ENCODE data around the gene ABCC5.

ABCC5 gene

GRCh38 chr3:183959214-183959613 is 58.5 kb downstream of the ABCC5 start:
- Histone ChIP-seq H2BK12ac (ENCODE audit: low read length) (no peak overlapping the region), H2BK120ac (ENCODE audit: insufficient read depth, low read length, poor library complexity) (no peak overlapping the region), H3K27ac (ENCODE audit: low read depth, low read length) (no peak overlapping the region), H3K9me3 (ENCODE audit: insufficient read depth, low read depth, low read length) (peaks cover 3% of the 10 kb centered on the region), H2BK5ac (ENCODE audit: low read depth, low read length, poor library complexity) (no peak overlapping the region), H3K4me1 (ENCODE audit: control insufficient read depth in 1 of 2, insufficient read depth in 2 of 2, low read length in 2 of 2) (no peaks in the 10 kb centered on the region), H3K79me1 (ENCODE audit: low read length) (no peaks in the 10 kb centered on the region), H3K79me2 (ENCODE audit: control insufficient read depth, insufficient read depth, low read length, poor library complexity) (no peaks in the 10 kb centered on the region), H3K9ac (ENCODE audit: low read length) (no peak overlapping the region), H3K23ac (ENCODE audit: low read length) (no peak overlapping the region), H3K27me3 (ENCODE audit: insufficient read depth, low read length) (no peaks in the 10 kb centered on the region), H2AK5ac (ENCODE audit: low read length) (no peak overlapping the region), H3K14ac (ENCODE audit: low read length) (no peak overlapping the region), H3K4me2 (ENCODE audit: low read length) (no peak overlapping the region), H2AFZ (ENCODE audit: insufficient read depth, low read length, poor library complexity) (no peak overlapping the region), H4K91ac (ENCODE audit: low read depth, low read length) (no peak overlapping the region), H3K36me3 (ENCODE audit: control insufficient read depth in 1 of 2, insufficient read depth in 2 of 2, low read length in 2 of 2) (peaks cover 15 to 41% of the 10 kb centered on the region in 2 experiments), H4K8ac (ENCODE audit: low read depth, low read length) (no peak overlapping the region), H3K4ac (ENCODE audit: low read depth, low read length) (no peak overlapping the region), H4K12ac (ENCODE audit: low read depth, low read length) (no peak overlapping the region), H3K4me3 (ENCODE audit: low read depth, low read length) (no peak overlapping the region), H3K18ac (ENCODE audit: low read length) (no peak overlapping the region)
- no CpG with 5 or more reads among the region's 4 CpGs for WGBS (ENCODE audit: extremely low coverage, insufficient coverage, insufficient read length)
- DNase-seq, result no peak

- no peak overlapping the region for H3K4me2 ChIP-seq (ENCODE audit: low read length)
Observed at GRCh38 chr3:183958775-183959174, 58.9 kb downstream of the ABCC5 start.

GRCh38 chr3:183958226-183958625 is 59.5 kb downstream of the ABCC5 start:
- no peak overlapping the region for H3K4me2 ChIP-seq (ENCODE audit: low read length)
- H3K4me3 ChIP-seq (ENCODE audit: low read depth, low read length), result no peak overlapping the region
- no peak overlapping the region for H2BK120ac ChIP-seq (ENCODE audit: insufficient read depth, low read length, poor library complexity)
- H4K12ac ChIP-seq (ENCODE audit: low read depth, low read length), result no peak overlapping the region
- H3K9me3 ChIP-seq (ENCODE audit: insufficient read depth, low read depth, low read length), result peaks cover 3% of the 10 kb centered on the region
- no peak overlapping the region for H2BK12ac ChIP-seq (ENCODE audit: low read length)
- no peak overlapping the region for H3K18ac ChIP-seq (ENCODE audit: low read length)
- no peak for DNase-seq
- H3K79me2 ChIP-seq (ENCODE audit: control insufficient read depth, insufficient read depth, low read length, poor library complexity), result no peaks in the 10 kb centered on the region
- no peaks in the 10 kb centered on the region for H3K4me1 ChIP-seq (ENCODE audit: control insufficient read depth in 1 of 2, insufficient read depth in 2 of 2, low read length in 2 of 2)
- no peak overlapping the region for H3K14ac ChIP-seq (ENCODE audit: low read length)
- no peak overlapping the region for H3K23ac ChIP-seq (ENCODE audit: low read length)
- no peak overlapping the region for H2AK5ac ChIP-seq (ENCODE audit: low read length)
- H3K36me3 ChIP-seq (ENCODE audit: control insufficient read depth in 1 of 2, insufficient read depth in 2 of 2, low read length in 2 of 2), result peaks cover 10 to 36% of the 10 kb centered on the region in 2 experiments
- H2AFZ ChIP-seq (ENCODE audit: insufficient read depth, low read length, poor library complexity), result no peak overlapping the region
- no peaks in the 10 kb centered on the region for H3K27me3 ChIP-seq (ENCODE audit: insufficient read depth, low read length)
- no peak overlapping the region for H4K8ac ChIP-seq (ENCODE audit: low read depth, low read length)
- H3K79me1 ChIP-seq (ENCODE audit: low read length), result no peaks in the 10 kb centered on the region
- H4K91ac ChIP-seq (ENCODE audit: low read depth, low read length), result no peak overlapping the region
- H3K27ac ChIP-seq (ENCODE audit: low read depth, low read length), result no peak overlapping the region
- no CpG with 5 or more reads among the region's 3 CpGs for WGBS (ENCODE audit: extremely low coverage, insufficient coverage, insufficient read length)
- no peak overlapping the region for H3K4ac ChIP-seq (ENCODE audit: low read depth, low read length)
- H3K9ac ChIP-seq (ENCODE audit: low read length), result no peak overlapping the region
- H2BK5ac ChIP-seq (ENCODE audit: low read depth, low read length, poor library complexity), result no peak overlapping the region

More at GRCh38 chr3:183958775-183959174, 58.9 kb downstream of the ABCC5 start:
- H3K23ac ChIP-seq (ENCODE audit: low read length), result no peak overlapping the region
- H3K27me3 ChIP-seq (ENCODE audit: insufficient read depth, low read length), result no peaks in the 10 kb centered on the region
- no peak overlapping the region for H4K91ac ChIP-seq (ENCODE audit: low read depth, low read length)
- H3K4me3 ChIP-seq (ENCODE audit: low read depth, low read length), result no peak overlapping the region
- no CpG with 5 or more reads among the region's 4 CpGs for WGBS (ENCODE audit: extremely low coverage, insufficient coverage, insufficient read length)
- no peak overlapping the region for H4K8ac ChIP-seq (ENCODE audit: low read depth, low read length)
- no peaks in the 10 kb centered on the region for H3K4me1 ChIP-seq (ENCODE audit: control insufficient read depth in 1 of 2, insufficient read depth in 2 of 2, low read length in 2 of 2)
- H3K9me3 ChIP-seq (ENCODE audit: insufficient read depth, low read depth, low read length), result peaks cover 3% of the 10 kb centered on the region
- no peak for DNase-seq
- H2BK5ac ChIP-seq (ENCODE audit: low read depth, low read length, poor library complexity), result no peak overlapping the region
- peaks cover 15 to 41% of the 10 kb centered on the region in 2 experiments for H3K36me3 ChIP-seq (ENCODE audit: control insufficient read depth in 1 of 2, insufficient read depth in 2 of 2, low read length in 2 of 2)
- no peak overlapping the region for H3K14ac ChIP-seq (ENCODE audit: low read length)
- H4K12ac ChIP-seq (ENCODE audit: low read depth, low read length), result no peak overlapping the region
- no peak overlapping the region for H3K27ac ChIP-seq (ENCODE audit: low read depth, low read length)
- no peak overlapping the region for H2BK120ac ChIP-seq (ENCODE audit: insufficient read depth, low read length, poor library complexity)
- H3K18ac ChIP-seq (ENCODE audit: low read length), result no peak overlapping the region
- H3K79me1 ChIP-seq (ENCODE audit: low read length), result no peaks in the 10 kb centered on the region
- no peak overlapping the region for H3K4ac ChIP-seq (ENCODE audit: low read depth, low read length)
- H3K79me2 ChIP-seq (ENCODE audit: control insufficient read depth, insufficient read depth, low read length, poor library complexity), result no peaks in the 10 kb centered on the region
- H3K9ac ChIP-seq (ENCODE audit: low read length), result no peak overlapping the region
- no peak overlapping the region for H2AK5ac ChIP-seq (ENCODE audit: low read length)
- H2AFZ ChIP-seq (ENCODE audit: insufficient read depth, low read length, poor library complexity), result no peak overlapping the region
- H2BK12ac ChIP-seq (ENCODE audit: low read length), result no peak overlapping the region

- Histone ChIP-seq H3K23ac (ENCODE audit: low read length) (no peak overlapping the region), H2BK5ac (ENCODE audit: low read depth, low read length, poor library complexity) (no peak overlapping the region), H3K4me3 (ENCODE audit: low read depth, low read length) (no peak overlapping the region), H2BK120ac (ENCODE audit: insufficient read depth, low read length, poor library complexity) (no peak overlapping the region), H3K9ac (ENCODE audit: low read length) (no peak overlapping the region), H2AK5ac (ENCODE audit: low read length) (no peak overlapping the region), H2BK12ac (ENCODE audit: low read length) (no peak overlapping the region), H4K91ac (ENCODE audit: low read depth, low read length) (no peak overlapping the region), H3K4me2 (ENCODE audit: low read length) (no peak overlapping the region), H3K9me3 (ENCODE audit: insufficient read depth, low read depth, low read length) (peaks cover 3% of the 10 kb centered on the region), H3K79me2 (ENCODE audit: control insufficient read depth, insufficient read depth, low read length, poor library complexity) (no peaks in the 10 kb centered on the region), H3K36me3 (ENCODE audit: control insufficient read depth in 1 of 2, insufficient read depth in 2 of 2, low read length in 2 of 2) (peaks cover 16 to 41% of the 10 kb centered on the region in 2 experiments), H3K79me1 (ENCODE audit: low read length) (no peaks in the 10 kb centered on the region), H2AFZ (ENCODE audit: insufficient read depth, low read length, poor library complexity) (no peak overlapping the region), H3K4me1 (ENCODE audit: control insufficient read depth in 1 of 2, insufficient read depth in 2 of 2, low read length in 2 of 2) (no peaks in the 10 kb centered on the region), H3K14ac (ENCODE audit: low read length) (no peak overlapping the region), H3K27ac (ENCODE audit: low read depth, low read length) (no peak overlapping the region), H4K12ac (ENCODE audit: low read depth, low read length) (no peak overlapping the region), H3K4ac (ENCODE audit: low read depth, low read length) (no peak overlapping the region), H4K8ac (ENCODE audit: low read depth, low read length) (no peak overlapping the region), H3K18ac (ENCODE audit: low read length) (no peak overlapping the region), H3K27me3 (ENCODE audit: insufficient read depth, low read length) (no peaks in the 10 kb centered on the region)
- no peak for DNase-seq
- no CpG with 5 or more reads among the region's 4 CpGs for WGBS (ENCODE audit: extremely low coverage, insufficient coverage, insufficient read length)
Observed at GRCh38 chr3:183954875-183955274, 62.8 kb downstream of the ABCC5 start.

Data from trophoblast cell (in vitro differentiated cells and primary cell).